ENCODE measurements around the gene CKM. TPM values are rescaled to one million over a fixed set of nuclear protein-coding genes. Genes with fewer than 3 reads are reported as not detected.

Gene CKM
- polyA plus RNA-seq: not detected in 2 replicates

GRCh38 chr19:45322744-45323281 is at the start of gene CKM:
TSS of gene CKM (minus strand) at chr19:45322875. CDS start at chr19:45319713, 3,162 bp downstream.

GRCh38 chr19:45370410-45371204 is 47.9 kb upstream of the CKM start, which contains the start of gene ERCC2:
TSS of gene ERCC2 (minus strand) at chr19:45370573. CDS start at chr19:45370540, 33 bp downstream.

GRCh38 chr19:45340232-45340898 is 17.7 kb upstream of the CKM start, which contains the start of gene KLC3:
TSS of gene KLC3 (plus strand) at chr19:45340750. CDS start at chr19:45345542, 4,792 bp downstream.

Other genes with a start within 250 kb of the CKM start
- 0.15 TPM in 1 of 2 replicates, not detected in the other for gene ZNF296, start 246.4 kb downstream of the CKM start, polyA plus RNA-seq
- 47.1 and 60.6 TPM in 2 replicates for gene GEMIN7, start 243.6 kb downstream of the CKM start, polyA plus RNA-seq
- gene PPP1R37, start 229.7 kb downstream of the CKM start, polyA plus RNA-seq: 0.38 TPM in 1 of 2 replicates, not detected in the other
- not detected in 2 replicates for gene NKPD1, start 161.9 kb downstream of the CKM start, polyA plus RNA-seq
- gene TRAPPC6A, start 144.6 kb downstream of the CKM start, polyA plus RNA-seq: 21.4 and 25.5 TPM in 2 replicates
- 1.6 and 4.4 TPM in 2 replicates for gene BLOC1S3, start 144.1 kb downstream of the CKM start, polyA plus RNA-seq
- not detected in 2 replicates for gene EXOC3L2, start 77.5 kb downstream of the CKM start, polyA plus RNA-seq
- gene MARK4, start 71.6 kb downstream of the CKM start, polyA plus RNA-seq: 3.1 and 3.7 TPM in 2 replicates
- 0.23 TPM in 1 of 2 replicates, not detected in the other for gene KLC3, start 17.9 kb upstream of the CKM start, polyA plus RNA-seq
- 1.4 and 2.7 TPM in 2 replicates for gene ERCC2, start 47.7 kb upstream of the CKM start, polyA plus RNA-seq
- not detected in 2 replicates for gene PPP1R13L, start 82.2 kb upstream of the CKM start, polyA plus RNA-seq
- gene POLR1G, start 83.8 kb upstream of the CKM start, polyA plus RNA-seq: 0.99 and 1.5 TPM in 2 replicates
- 21.0 and 25.6 TPM in 2 replicates for gene ERCC1, start 101.0 kb upstream of the CKM start, polyA plus RNA-seq
- gene FOSB, start 145.1 kb upstream of the CKM start, polyA plus RNA-seq: not detected in 2 replicates
- gene RTN2, start 174.2 kb upstream of the CKM start, polyA plus RNA-seq: 1.6 TPM in 1 of 2 replicates, not detected in the other
- 0.30 TPM in 1 of 2 replicates, not detected in the other for gene PPM1N, start 175.6 kb upstream of the CKM start, polyA plus RNA-seq
- not detected in 2 replicates for gene VASP, start 184.6 kb upstream of the CKM start, polyA plus RNA-seq

Measured in Purkinje cell (primary cell).